NB4 (cell line): ENCODE measurements around the gene DPP4.

Experiments used
- CTCF ChIP-seq: IDR thresholded peaks from one replicate; pipeline ENCODE4 v1.5.1; 2012; ENCODE audit warnings: low read depth, low read length
- MYC ChIP-seq: IDR thresholded peaks from 2 replicates; pipeline ENCODE4 v1.6.1; 2011; ENCODE audit warnings: low read depth, low read length
- POLR2A ChIP-seq: IDR thresholded peaks from 2 replicates; pipeline ENCODE4 v1.6.1; 2011; ENCODE audit warnings: mild to moderate bottlenecking; ENCODE audit not compliant: insufficient read length; ENCODE audit errors: extremely low read depth

- no peak for TF ChIP-seq CTCF
- TF ChIP-seq MYC, result no peak
- no peak for TF ChIP-seq POLR2A
Observed at GRCh38 chr2:162070228-162070936, 3.6 kb downstream of the DPP4 start.
